Measurements from ENCODE around the gene C7orf57. TPM values are rescaled to one million over a fixed set of nuclear protein-coding genes. Genes with fewer than 3 reads are reported as not detected.

C7orf57 gene
- total and polyA plus RNA-seq, 8 donors = 0.60 to 3.9 (median 2.5) TPM; not detected in 1

GRCh38 chr7:48058990-48059389 lies 23.6 kb downstream of the C7orf57 start:
- Histone ChIP-seq H3K4me3 (no peak overlapping the region), H3K36me3 (no peaks in the 10 kb centered on the region)
- no peak for TF ChIP-seq CTCF (IDR thresholded peaks at IDR 0.05)

GRCh38 chr7:48059706-48060105 lies 24.4 kb downstream of the C7orf57 start:
- no peak for TF ChIP-seq CTCF (IDR thresholded peaks at IDR 0.05)

More at GRCh38 chr7:48058990-48059389, 23.6 kb downstream of the C7orf57 start:
- no peaks in the 10 kb centered on the region for H3K27me3 ChIP-seq
- ATAC-seq = no peak
- intact Hi-C loops (cut with DNase I) = no loop called here
- peaks cover 0 to 9% of the 10 kb centered on the region in 2 donors for H3K9me3 ChIP-seq
- no peak overlapping the region for H3K27ac ChIP-seq
- DNase-seq = no peak
- H3K4me1 ChIP-seq = no peaks in the 10 kb centered on the region

GRCh38 chr7:48063985-48064384 lies 28.6 kb downstream of the C7orf57 start:
- H3K36me3 ChIP-seq = no peaks in the 10 kb centered on the region
- DNase-seq (no peak), ATAC-seq (no peak)
- no peaks in the 10 kb centered on the region for H3K27me3 ChIP-seq
- intact Hi-C loops (cut with DNase I) = no loop called here
- no peak overlapping the region for H3K27ac ChIP-seq
- H3K9me3 ChIP-seq = peaks cover 0 to 8% of the 10 kb centered on the region in 2 donors
- no peak overlapping the region for H3K4me3 ChIP-seq
- peaks cover 0 to 4% of the 10 kb centered on the region in 2 donors for H3K4me1 ChIP-seq
- TF ChIP-seq CTCF (IDR thresholded peaks at IDR 0.05) = no peak

More at GRCh38 chr7:48059706-48060105, 24.4 kb downstream of the C7orf57 start:
- intact Hi-C loops (cut with DNase I) = no loop called here
- no peaks in the 10 kb centered on the region for H3K27me3 ChIP-seq
- peak in 1 of 4 donors; percentile 19 for DNase-seq
- peak; percentile 24 for ATAC-seq
- H3K4me3 ChIP-seq = no peak overlapping the region
- no peak overlapping the region for H3K27ac ChIP-seq
- H3K9me3 ChIP-seq = peaks cover 0 to 11% of the 10 kb centered on the region in 2 donors
- H3K36me3 ChIP-seq = no peaks in the 10 kb centered on the region
- H3K4me1 ChIP-seq = no peaks in the 10 kb centered on the region

DNA sequence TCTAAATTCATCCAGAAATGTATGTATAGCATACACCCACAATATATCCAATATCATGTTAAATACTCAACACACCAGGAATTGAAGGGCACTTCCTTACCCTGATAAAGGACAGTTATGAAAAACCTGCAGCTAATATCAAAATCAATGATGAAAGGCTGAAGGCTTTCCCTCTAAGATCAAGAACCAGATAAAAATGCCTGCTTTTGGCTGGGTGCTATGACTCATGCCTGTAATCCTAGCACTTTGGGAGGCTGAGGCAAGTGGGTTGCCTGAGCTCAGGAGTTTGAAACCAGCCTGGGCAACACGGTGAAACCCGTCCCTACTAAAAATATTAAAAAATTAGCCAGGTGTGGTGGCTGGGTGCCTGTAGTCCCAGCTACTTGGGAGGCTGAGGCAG lies 32.1 kb downstream of the C7orf57 start:
- H3K9me3 ChIP-seq = peaks cover 0 to 8% of the 10 kb centered on the region in 2 donors
- no peaks in the 10 kb centered on the region for H3K27me3 ChIP-seq
- intact Hi-C loops (cut with DNase I) = no loop called here
- ATAC-seq = no peak
- no peak for DNase-seq
- H3K27ac ChIP-seq = no peak overlapping the region
- TF ChIP-seq CTCF (IDR thresholded peaks at IDR 0.05) = no peak
- H3K4me3 ChIP-seq = no peak overlapping the region
- H3K36me3 ChIP-seq = no peaks in the 10 kb centered on the region
- H3K4me1 ChIP-seq = peaks cover 0 to 4% of the 10 kb centered on the region in 2 donors

DNA sequence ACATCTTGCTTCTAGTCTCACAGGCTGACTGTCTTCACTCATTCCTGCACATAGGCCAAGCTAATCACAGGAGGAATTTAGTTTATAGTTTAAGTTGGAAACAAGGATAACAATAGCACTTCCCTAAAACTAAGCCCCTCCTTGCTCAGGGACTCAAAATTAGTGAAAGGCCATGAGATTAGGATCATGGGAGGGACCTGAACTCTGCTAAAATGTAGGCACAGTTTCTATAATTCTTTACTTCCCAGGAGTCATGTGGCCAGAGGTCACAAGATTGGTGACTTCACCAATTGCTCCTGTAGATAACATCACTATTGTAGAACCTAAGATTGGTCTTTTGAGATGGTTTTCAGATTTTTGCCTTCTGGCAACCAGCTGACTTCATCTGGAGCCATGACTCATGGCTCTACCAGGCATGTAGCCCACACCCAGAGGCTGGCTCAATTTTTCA lies 38.9 kb downstream of the C7orf57 start:
- no peak for ATAC-seq
- Histone ChIP-seq H3K9me3 (no peaks in the 10 kb centered on the region), H3K27me3 (no peaks in the 10 kb centered on the region), H3K36me3 (no peaks in the 10 kb centered on the region), H3K4me3 (no peak overlapping the region), H3K4me1 (peaks cover 4 to 13% of the 10 kb centered on the region in 2 donors), H3K27ac (no peak overlapping the region)
- no peak for DNase-seq
- intact Hi-C loops (cut with DNase I) = no loop called here
- no peak for TF ChIP-seq CTCF (IDR thresholded peaks at IDR 0.05)

All from left lung (tissue), 10 donors.